H1 (cell line): ENCODE results near the gene RTN4IP1. TPM values are rescaled to one million over a fixed set of nuclear protein-coding genes. Genes with fewer than 3 reads are reported as not detected.

Experiments used
- CTCF ChIA-PET: fragments of 300-600 bp; sonication (Branson Sonifier 250); formaldehyde crosslinking; loops from one replicate; lab custom pipeline; 2021; ENCODE audit not compliant: partially characterized antibody; lab: Charles Lee
- POLR2A ChIA-PET: fragments of 300-600 bp; sonication (Branson Sonifier 250); formaldehyde crosslinking; loops from one replicate; lab custom pipeline; 2021; ENCODE audit warnings: inconsistent platforms; ENCODE audit not compliant: partially characterized antibody; lab: Charles Lee
- DNase-seq, 2 experiments: peaks; one replicate each; pipeline versions ENCODE4 v3.0.0 to v3.0.0-alpha.2; 2010 to 2022; ENCODE audit warnings: low spot score in 2 of 2, low read depth in 1 of 2, mixed read lengths in 1 of 2
- FAIRE-seq: peaks from 2 replicates; lab custom pipeline; 2011; peaks lifted over from hg19 to GRCh38; lab: Jason Lieb, UNC
- H2AFZ ChIP-seq: 2 replicates; pipeline ENCODE4 v1.8.1; 2012; ENCODE audit warnings: low read length, inconsistent platforms
- H2AK5ac ChIP-seq: 2 replicates; pipeline ENCODE4 v1.6.1; 2013; ENCODE audit warnings: low read depth, low read length
- H2BK120ac ChIP-seq: replicated peaks from 2 replicates; pipeline ENCODE3; 2013; ENCODE audit warnings: low read depth, low read length, inconsistent platforms
- H2BK12ac ChIP-seq: 2 replicates; pipeline ENCODE4 v1.6.1; 2013; ENCODE audit warnings: low read depth, low read length
- H2BK15ac ChIP-seq: 2 replicates; pipeline ENCODE4 v1.6.1; 2013; ENCODE audit warnings: low read length
- H2BK20ac ChIP-seq: 2 replicates; pipeline ENCODE4 v1.6.1; 2013; ENCODE audit warnings: low read length
- H2BK5ac ChIP-seq: 2 replicates; pipeline ENCODE4 v1.6.1; 2013; ENCODE audit warnings: low read depth, low read length
- H3K14ac ChIP-seq: 2 replicates; pipeline ENCODE4 v1.6.1; 2013; ENCODE audit warnings: inconsistent platforms; ENCODE audit not compliant: insufficient read length
- H3K18ac ChIP-seq: 2 replicates; pipeline ENCODE4 v1.6.1; 2013; ENCODE audit warnings: low read length; ENCODE audit errors: extremely low read depth
- H3K23ac ChIP-seq: 2 replicates; pipeline ENCODE4 v1.6.1; 2013; ENCODE audit warnings: inconsistent platforms; ENCODE audit not compliant: insufficient read length
- H3K23me2 ChIP-seq: 2 replicates; pipeline ENCODE4 v1.6.1; 2013; ENCODE audit warnings: low read depth, low read length
- H3K27ac ChIP-seq: 2 replicates; pipeline ENCODE4 v1.6.1; 2011; ENCODE audit warnings: low read depth, low read length, inconsistent platforms
- H3K27me3 ChIP-seq, 4 experiments: replicated peaks in 1 of 4; 1 replicate in 1 of 4; 2 replicates in 3 of 4; pipeline versions ENCODE4 v1.6.1 to v1.8.1; 2011 to 2013; ENCODE audit warnings: low read length in 3 of 4, mild to moderate bottlenecking in 3 of 4, inconsistent platforms in 2 of 4, mixed read lengths in 2 of 4, moderate library complexity in 1 of 4; ENCODE audit not compliant: control insufficient read depth in 3 of 4, insufficient read depth in 3 of 4; ENCODE audit errors: extremely low read depth in 1 of 4
- H3K36me3 ChIP-seq, 4 experiments: 2 replicates each; pipeline versions ENCODE4 v1.6.1 to v1.8.1; 2011 to 2013; ENCODE audit warnings: mild to moderate bottlenecking in 4 of 4, low read length in 3 of 4, moderate library complexity in 2 of 4, control low read depth in 1 of 4, inconsistent platforms in 1 of 4; ENCODE audit not compliant: insufficient read depth in 4 of 4, control insufficient read depth in 2 of 4
- H3K4ac ChIP-seq: replicated peaks from 2 replicates; pipeline ENCODE3; 2013; ENCODE audit warnings: low read length, low read depth, mixed read lengths, inconsistent platforms; ENCODE audit not compliant: insufficient read length
- H3K4me1 ChIP-seq, 4 experiments: replicated peaks in 1 of 4; 1 replicate in 1 of 4; 2 replicates in 3 of 4; pipeline versions ENCODE4 v1.6.1 to v1.8.1; 2011 to 2013; ENCODE audit warnings: low read length in 3 of 4, inconsistent platforms in 2 of 4, mixed read lengths in 1 of 4; ENCODE audit not compliant: insufficient read depth in 4 of 4, control insufficient read depth in 3 of 4
- H3K4me2 ChIP-seq, 2 experiments: 2 replicates each; pipeline versions ENCODE4 v1.6.1 to v1.8.1; 2011 to 2013; ENCODE audit warnings: low read depth in 2 of 2, low read length in 2 of 2, control low read depth in 1 of 2, inconsistent platforms in 1 of 2, mild to moderate bottlenecking in 1 of 2; ENCODE audit not compliant: insufficient read depth in 1 of 2
- H3K4me3 ChIP-seq, 4 experiments: fragments of 200-600, 300-600 bp in 1 of 4; sonication (generic), shearing (Covaris generic), sonication (Bioruptor Twin) in 1 of 4; 2 replicates each; pipeline versions ENCODE4 v1.5.1 to v1.8.1; 2011 to 2016; ENCODE audit warnings: low read length in 4 of 4, low read depth in 3 of 4, control low read depth in 2 of 4, inconsistent platforms in 2 of 4, mild to moderate bottlenecking in 2 of 4, mixed read lengths in 1 of 4, moderate library complexity in 1 of 4; ENCODE audit not compliant: insufficient read depth in 2 of 4; ENCODE audit errors: extremely low read depth in 1 of 4
- H3K56ac ChIP-seq: replicated peaks from 2 replicates; pipeline ENCODE3; 2013; ENCODE audit warnings: low read depth, mild to moderate bottlenecking, mixed read lengths, low read length, inconsistent platforms; ENCODE audit not compliant: insufficient read length
- H3K79me1 ChIP-seq: 2 replicates; pipeline ENCODE4 v1.6.1; 2013; ENCODE audit warnings: low read depth, low read length, control low read depth
- H3K79me2 ChIP-seq, 2 experiments: 2 replicates each; pipeline versions ENCODE4 v1.6.1 to v1.8.1; 2012 to 2013; ENCODE audit warnings: low read length in 2 of 2, mild to moderate bottlenecking in 2 of 2, inconsistent platforms in 1 of 2; ENCODE audit not compliant: insufficient read depth in 2 of 2, control insufficient read depth in 1 of 2
- H3K9ac ChIP-seq, 4 experiments: replicated peaks in 1 of 4; 1 replicate in 1 of 4; 2 replicates in 3 of 4; pipeline versions ENCODE4 v1.6.1 to v1.8.1; 2011 to 2013; ENCODE audit warnings: low read depth in 3 of 4, low read length in 3 of 4, control low read depth in 2 of 4, mild to moderate bottlenecking in 2 of 4, moderate library complexity in 2 of 4, inconsistent platforms in 1 of 4; ENCODE audit errors: extremely low read depth in 1 of 4
- H3K9me3 ChIP-seq, 2 experiments: 2 replicates each; pipeline versions ENCODE4 v1.6.1 to v1.8.1; 2012 to 2013; ENCODE audit warnings: mild to moderate bottlenecking in 2 of 2, moderate library complexity in 2 of 2, control low read depth in 1 of 2, inconsistent platforms in 1 of 2, low read depth in 1 of 2, low read length in 1 of 2, mixed read lengths in 1 of 2; ENCODE audit not compliant: insufficient read depth in 2 of 2
- H4K20me1 ChIP-seq, 2 experiments: replicated peaks in 1 of 2; 2 replicates each; pipeline versions ENCODE3 to v1.8.1; 2011 to 2013; ENCODE audit warnings: inconsistent platforms in 2 of 2, low read length in 2 of 2, mild to moderate bottlenecking in 1 of 2; ENCODE audit not compliant: insufficient read depth in 2 of 2, control insufficient read depth in 1 of 2
- H4K5ac ChIP-seq: 2 replicates; pipeline ENCODE4 v1.6.1; 2013; ENCODE audit warnings: low read length, low read depth, mixed read lengths, inconsistent platforms; ENCODE audit not compliant: insufficient read length
- H4K8ac ChIP-seq: 2 replicates; pipeline ENCODE4 v1.8.0; 2013; ENCODE audit warnings: mild to moderate bottlenecking, moderate library complexity, low read length, inconsistent platforms; ENCODE audit not compliant: insufficient read depth; ENCODE audit errors: extremely low read depth
- H4K91ac ChIP-seq: replicated peaks from 2 replicates; pipeline ENCODE3; 2013; ENCODE audit warnings: low read length, mixed read lengths, inconsistent platforms; ENCODE audit not compliant: insufficient read length
- CBX5 ChIP-seq: fragments of 300-800, 300-1000 bp; sonication (generic); IDR thresholded peaks from 2 replicates; pipeline ENCODE4 v1.7.1; 2016; ENCODE audit warnings: antibody characterized with exemption, low read length, low read depth
- CHD1 ChIP-seq: IDR thresholded peaks from 2 replicates; pipeline ENCODE4 v1.6.1; 2012; ENCODE audit warnings: low read depth, low read length, improper control_type of control experiment
- GABPA ChIP-seq: IDR thresholded peaks from 2 replicates; pipeline ENCODE4 v1.6.1; 2011; ENCODE audit warnings: mild to moderate bottlenecking, low read length, moderate library complexity, borderline replicate concordance; ENCODE audit not compliant: insufficient read depth
- GTF2F1 ChIP-seq: IDR thresholded peaks from 2 replicates; pipeline ENCODE4 v1.6.1; 2012; ENCODE audit warnings: low read depth, low read length, improper control_type of control experiment, borderline replicate concordance
- TEAD4 ChIP-seq: IDR thresholded peaks from 2 replicates; pipeline ENCODE4 v1.6.1; 2012; ENCODE audit warnings: low read depth, low read length, inconsistent platforms, mixed read lengths
- YY1 ChIP-seq: IDR thresholded peaks from 2 replicates; pipeline ENCODE4 v1.6.1; 2011; ENCODE audit warnings: low read depth, mild to moderate bottlenecking, low read length
- WGBS, 2 experiments: shearing (Covaris generic) in 1 of 2; methylation state at CpG; one replicate each; pipeline versions ENCODE4 v1.1.6 to v1.1.7; 2013 to 2015; ENCODE audit warnings: low lambda C conversion rate in 2 of 2, mixed read lengths in 2 of 2, inconsistent platforms in 1 of 2, low coverage in 1 of 2, missing lambda C conversion rate in 1 of 2; ENCODE audit not compliant: insufficient replicate concordance in 2 of 2, insufficient coverage in 1 of 2, insufficient read length in 1 of 2; ENCODE audit errors: extremely low coverage in 1 of 2, missing lambda C conversion rate in 1 of 2; 5-methylcytosine and 5-hydroxymethylcytosine counted together
- polyA plus RNA-seq, 7 experiments: library from polyadenylated mRNA; depleted of rRNA in 3 of 7; stranded (reverse) in 5 of 7; unstranded in 2 of 7; fragments of >200 nt in 5 of 7; fragments of 200-250 nt in 2 of 7; gene quantifications; 1 replicate in 5 of 7; 2 replicates in 1 of 7; 4 replicates in 1 of 7; pipeline versions ENCODE4 v1.2.1 to v1.2.3, GENCODE V29; 2011 to 2013; ENCODE audit warnings: missing spikeins in 2 of 7, mixed read lengths in 2 of 7
- total RNA-seq: library from RNA; stranded (reverse); fragmentation: NEBNext Ultra II Directional; extraction: Animal tissue kit (Norgen Biotek cat#: 25700); gene quantifications from 2 replicates; pipeline ENCODE4 v1.2.1, GENCODE V29; 2021

The RTN4IP1 gene
- total and polyA plus RNA-seq, 2 of the 8 experiments (the other 6 are each of a cell fraction or from before 2014, with no cell fraction given): 14.6 to 19.5 TPM

DNA sequence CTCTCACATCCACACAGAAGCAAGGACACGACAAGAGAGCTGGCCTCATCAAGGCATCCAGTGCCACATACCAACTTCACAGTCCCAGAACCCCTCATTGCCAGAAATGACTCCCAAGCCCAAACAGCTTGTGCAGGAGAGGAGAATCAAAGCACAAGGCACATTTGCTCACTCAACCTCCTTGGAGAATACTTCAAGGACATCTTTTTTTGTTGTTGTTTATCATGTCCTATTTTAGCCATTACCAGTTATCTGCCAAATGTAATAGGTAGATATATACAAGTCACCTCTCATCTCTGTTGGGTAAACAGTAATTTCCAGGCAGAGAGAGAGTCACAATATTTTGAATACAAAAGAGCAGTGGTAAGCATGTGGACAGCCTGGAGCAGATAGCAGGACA, 47.8 kb downstream of the RTN4IP1 start:
- Histone ChIP-seq H3K9me3 (no peaks in the 10 kb centered on the region), H2AFZ (no peak overlapping the region), H4K20me1 (no peaks in the 10 kb centered on the region), H4K5ac (no peak overlapping the region), H3K4me1 (peaks cover 0 to 2% (median 0%) of the 10 kb centered on the region in 4 experiments; a peak in 1 of 7 replicates), H3K9ac (no peak overlapping the region), H2BK20ac (no peak overlapping the region), H3K56ac (no peak overlapping the region), H2BK15ac (no peak overlapping the region), H3K23me2 (no peaks in the 10 kb centered on the region), H3K36me3 (peaks cover 0 to 12% (median 5%) of the 10 kb centered on the region in 4 experiments; a peak in 4 of 8 replicates), H2AK5ac (no peak overlapping the region), H2BK120ac (no peak overlapping the region), H3K18ac (no peak overlapping the region), H2BK12ac (no peak overlapping the region), H3K14ac (no peak overlapping the region), H4K91ac (no peak overlapping the region), H3K23ac (no peak overlapping the region), H3K4me2 (no peak overlapping the region), H3K27me3 (no peaks in the 10 kb centered on the region), H3K4me3 (no peak overlapping the region), H2BK5ac (no peak overlapping the region), H3K79me1 (no peaks in the 10 kb centered on the region), H4K8ac (no peak overlapping the region), H3K27ac (no peak overlapping the region), H3K79me2 (no peaks in the 10 kb centered on the region), H3K4ac (no peak overlapping the region)
- DNase-seq (no peak), FAIRE-seq (no peak)
- ChIA-PET CTCF (interaction anchor here (0.5 to 1.2 kb wide), 5 partner anchors 9 to 1123 kb away, joined by 3 to 4 read pairs (median 3); no protein-coding TSS in a partner anchor), POLR2A (no interaction called here)
- TF ChIP-seq CBX5 (no peak), TEAD4 (no peak), YY1 (no peak), CHD1 (no peak), GABPA (no peak), GTF2F1 (no peak)
- 80% methylated on average over 1 of the region's 1 CpG; no CpG with 5 or more reads in 1 of the 2 experiments for WGBS, 2 experiments
